NOMO-1 treated with DMSO at 0.1 percent for 48 hours (cell line): ENCODE data around the gene USP27X.

ENCODE experiments used
- DNase-seq: peaks from one replicate; lab custom pipeline; 2025; ENCODE audit not compliant: unreplicated experiment; lab: John Stamatoyannopoulos, UW

Gene USP27X

GRCh38 chrX:49878834-49879655 lies at the start of gene USP27X:
Gene USP27X (plus strand): TSS chrX:49879484. CDS start chrX:49880308, 824 bp downstream.
- DNase-seq, result peak; percentile 76

- DNase-seq, result peak; percentile 8
These were observed 40.9 kb upstream of the USP27X start for GRCh38 chrX:49838374-49838773.

- peak; percentile 5 for DNase-seq
These were observed 38.6 kb upstream of the USP27X start for GRCh38 chrX:49840679-49841078.

GRCh38 chrX:49842621-49843020 lies 36.7 kb upstream of the USP27X start:
- DNase-seq, result no peak

- DNase-seq, result no peak
These were observed 34.7 kb upstream of the USP27X start for GRCh38 chrX:49844611-49845010.

- no peak for DNase-seq
These were observed 33.4 kb upstream of the USP27X start for GRCh38 chrX:49845701-49846403.

GRCh38 chrX:49846522-49846921 lies 32.8 kb upstream of the USP27X start:
- no peak for DNase-seq

- DNase-seq, result no peak
These were observed 31.0 kb upstream of the USP27X start for GRCh38 chrX:49848275-49848674.

- DNase-seq, result peak; percentile 6
These were observed 29.3 kb upstream of the USP27X start for GRCh38 chrX:49850028-49850427.

GRCh38 chrX:49853661-49854060 lies 25.6 kb upstream of the USP27X start:
- DNase-seq, result no peak

- DNase-seq, result no peak
These were observed 22.5 kb upstream of the USP27X start for GRCh38 chrX:49856819-49857218.

GRCh38 chrX:49858341-49858740 lies 20.9 kb upstream of the USP27X start:
- no peak for DNase-seq

GRCh38 chrX:49859491-49859890 lies 19.8 kb upstream of the USP27X start:
- no peak for DNase-seq

GRCh38 chrX:49860867-49861535 lies 18.3 kb upstream of the USP27X start:
- DNase-seq, result no peak

GRCh38 chrX:49862093-49862492 lies 17.2 kb upstream of the USP27X start:
- DNase-seq, result no peak

GRCh38 chrX:49868739-49869138 lies 10.5 kb upstream of the USP27X start:
- DNase-seq, result no peak

- peak; percentile 0 for DNase-seq
These were observed 2.5 kb upstream of the USP27X start for GRCh38 chrX:49876750-49877149.

- no peak for DNase-seq
These were observed 1.7 kb upstream of the USP27X start for GRCh38 chrX:49877397-49878101.

GRCh38 chrX:49878128-49878833 lies 1.0 kb upstream of the USP27X start:
- DNase-seq, result no peak

- DNase-seq, result no peak
These were observed 483 bp downstream of the USP27X start for GRCh38 chrX:49879656-49880277.
